NCI-H2171 (cell line): Measurements from ENCODE around the gene ZNF274.
"Not testable (repeated sequence)": the region's sequence is repeated elsewhere in the genome, so short reads cannot be mapped to it uniquely, and the experiment has no call there.

Experiments
- DNase-seq: peaks from one replicate; lab custom pipeline; 2025; lab: John Stamatoyannopoulos, UW

The ZNF274 gene

GRCh38 chr19:58182989-58183816 is at the start of gene ZNF274:
Gene ZNF274 (plus strand): TSS chr19:58183061. CDS start chr19:58183966, 905 bp downstream.
- DNase-seq, result peak; percentile 92

GRCh38 chr19:58134244-58134643 is 48.6 kb upstream of the ZNF274 start:
- no peak for DNase-seq

- no peak for DNase-seq
Observed at GRCh38 chr19:58145849-58146248, 37.0 kb upstream of the ZNF274 start.

- DNase-seq, result not testable (repeated sequence)
Observed at GRCh38 chr19:58147475-58147874, 35.4 kb upstream of the ZNF274 start.

GRCh38 chr19:58150328-58150921 is 32.4 kb upstream of the ZNF274 start, which contains the start of gene ZNF329:
Gene ZNF329 (minus strand): TSS chr19:58150789. CDS start chr19:58129503, 21,286 bp downstream.
- DNase-seq, result peak; percentile 81

GRCh38 chr19:58153386-58153785 is 29.5 kb upstream of the ZNF274 start:
- no peak for DNase-seq

GRCh38 chr19:58154287-58154678 is 28.6 kb upstream of the ZNF274 start:
- DNase-seq, result no peak

GRCh38 chr19:58154679-58155648 is 27.9 kb upstream of the ZNF274 start:
- peak; percentile 88 for DNase-seq

GRCh38 chr19:58157045-58157728 is 25.7 kb upstream of the ZNF274 start:
- DNase-seq, result no peak

GRCh38 chr19:58166268-58166667 is 16.6 kb upstream of the ZNF274 start:
- DNase-seq, result no peak

- no peak for DNase-seq
Observed at GRCh38 chr19:58166708-58167280, 16.1 kb upstream of the ZNF274 start.

- no peak for DNase-seq
Observed at GRCh38 chr19:58170860-58171259, 12.0 kb upstream of the ZNF274 start.

GRCh38 chr19:58181902-58182576 is 822 bp upstream of the ZNF274 start:
- DNase-seq, result peak; percentile 13

- DNase-seq, result peak; percentile 81
Observed at GRCh38 chr19:58182577-58182988, 278 bp upstream of the ZNF274 start.

- peak; percentile 7 for DNase-seq
Observed at GRCh38 chr19:58183817-58184215, 955 bp downstream of the ZNF274 start.

- DNase-seq, result no peak
Observed at GRCh38 chr19:58196901-58197616, 14.2 kb downstream of the ZNF274 start.

GRCh38 chr19:58203814-58204475 is 21.1 kb downstream of the ZNF274 start:
- no peak for DNase-seq

- DNase-seq, result no peak
Observed at GRCh38 chr19:58204566-58204965, 21.7 kb downstream of the ZNF274 start.

- no peak for DNase-seq
Observed at GRCh38 chr19:58209577-58209976, 26.7 kb downstream of the ZNF274 start.
